Esophagus squamous epithelium (tissue), 4 donors: Measurements from ENCODE around the gene ZNF606.

Source experiments
- POLR2A ChIP-seq, 4 donors: fragments of 450-650 bp; IDR thresholded peaks; one replicate each; pipeline ENCODE4 v1.6.1; 2017; ENCODE audit warnings: antibody characterized with exemption in 4 of 4, mild to moderate bottlenecking in 4 of 4, moderate library complexity in 3 of 4
- TF ChIP-seq, protein P1 (sequence below), 6 experiments: fragments of 450-650 bp in 4 of 6; fragments of 200-600 bp in 2 of 6; sonication (generic) in 2 of 6; IDR thresholded peaks; one replicate each; pipeline ENCODE4 v1.5.1; 2016 to 2019; ENCODE audit warnings: antibody characterized with exemption in 6 of 6, mild to moderate bottlenecking in 4 of 6, moderate library complexity in 4 of 6

DNA sequence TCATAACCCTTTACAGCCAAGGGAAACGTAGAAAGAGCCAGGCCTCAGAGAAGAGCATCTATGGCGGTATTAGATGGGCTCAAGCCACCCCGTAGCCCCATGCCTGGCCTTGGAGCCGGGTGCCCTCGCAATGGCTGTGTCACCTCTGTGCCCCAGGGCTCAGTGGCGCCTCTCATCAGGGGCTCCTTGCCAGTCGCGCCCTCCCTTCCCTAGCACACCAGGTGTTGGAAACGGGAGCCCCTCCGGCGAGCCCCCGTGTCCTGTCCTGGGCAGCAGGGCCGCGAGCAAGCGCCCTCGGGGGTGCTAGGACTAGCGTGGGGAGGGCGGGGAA is 55.6 kb downstream of the ZNF606 start:
- TF ChIP-seq, protein P1, sequence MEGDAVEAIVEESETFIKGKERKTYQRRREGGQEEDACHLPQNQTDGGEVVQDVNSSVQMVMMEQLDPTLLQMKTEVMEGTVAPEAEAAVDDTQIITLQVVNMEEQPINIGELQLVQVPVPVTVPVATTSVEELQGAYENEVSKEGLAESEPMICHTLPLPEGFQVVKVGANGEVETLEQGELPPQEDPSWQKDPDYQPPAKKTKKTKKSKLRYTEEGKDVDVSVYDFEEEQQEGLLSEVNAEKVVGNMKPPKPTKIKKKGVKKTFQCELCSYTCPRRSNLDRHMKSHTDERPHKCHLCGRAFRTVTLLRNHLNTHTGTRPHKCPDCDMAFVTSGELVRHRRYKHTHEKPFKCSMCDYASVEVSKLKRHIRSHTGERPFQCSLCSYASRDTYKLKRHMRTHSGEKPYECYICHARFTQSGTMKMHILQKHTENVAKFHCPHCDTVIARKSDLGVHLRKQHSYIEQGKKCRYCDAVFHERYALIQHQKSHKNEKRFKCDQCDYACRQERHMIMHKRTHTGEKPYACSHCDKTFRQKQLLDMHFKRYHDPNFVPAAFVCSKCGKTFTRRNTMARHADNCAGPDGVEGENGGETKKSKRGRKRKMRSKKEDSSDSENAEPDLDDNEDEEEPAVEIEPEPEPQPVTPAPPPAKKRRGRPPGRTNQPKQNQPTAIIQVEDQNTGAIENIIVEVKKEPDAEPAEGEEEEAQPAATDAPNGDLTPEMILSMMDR (IDR thresholded peaks at IDR 0.05): no peak
- TF ChIP-seq POLR2A (IDR thresholded peaks at IDR 0.05): no peak
